ENCODE results near the gene LCN6. TPM values are rescaled to one million over a fixed set of nuclear protein-coding genes. Genes with fewer than 3 reads are reported as not detected.

Gene LCN6
- total and polyA plus RNA-seq, 3 donors from 2014 or later, result 7.8 to 19.1 (median 11.3) TPM

DNA sequence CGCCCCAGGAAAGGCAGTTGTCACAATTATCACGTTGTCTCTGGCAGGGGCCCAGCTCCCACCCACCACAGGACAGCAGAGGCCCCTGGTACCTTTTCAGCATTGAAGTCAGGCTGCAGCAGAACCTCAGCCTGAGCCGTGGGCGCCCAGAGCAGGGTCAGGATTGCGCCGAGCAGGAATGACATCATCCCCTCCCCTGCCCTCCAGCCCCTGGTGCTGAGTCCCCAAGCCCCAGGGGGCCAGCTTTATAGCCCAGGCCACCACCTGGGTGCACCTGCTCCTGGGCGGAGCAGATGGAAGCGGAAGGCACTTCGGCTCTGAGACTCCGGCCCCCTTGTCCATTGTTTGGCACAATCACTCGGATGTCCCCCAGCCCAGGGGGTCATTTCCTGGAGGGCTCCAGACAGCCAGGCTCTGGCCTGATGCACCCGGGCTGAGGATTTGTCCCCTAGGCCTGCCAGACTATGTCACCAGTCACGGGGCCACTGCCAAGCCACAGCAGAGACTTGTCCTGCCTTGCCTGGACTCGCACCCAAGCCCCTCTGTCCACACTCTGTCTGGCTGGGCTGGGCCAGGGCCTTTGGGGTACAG lies 16.1 kb upstream of the LCN6 start, which contains the start of gene LCN15:
LCN15 (minus strand) TSS at position 218 of the 591 bp plus-strand sequence; CDS start at position 188, 30 bp downstream.
- no peak for TF ChIP-seq CTCF (IDR thresholded peaks at IDR 0.05)
- TF ChIP-seq POLR2A (IDR thresholded peaks at IDR 0.05), result no peak
- Histone ChIP-seq H3K36me3 (ENCODE audit: low read depth, missing control alignments) (no peaks in the 10 kb centered on the region), H3K27ac (peak within 1 kb of the TSS in 1 of 2 donors; percentile 1), H3K27me3 (no peaks in the 10 kb centered on the region), H3K4me1 (peaks cover 2% of the 10 kb centered on the region), H3K9me3 (no peaks in the 10 kb centered on the region), H3K4me3 (peak within 1 kb of the TSS in 1 of 2 donors; percentile 31)
- DNase-seq, result no peak
- WGBS, 2 donors, result 87 to 91% methylated on average over 7 to 14 of the region's 14 CpGs
- intact Hi-C loops (cut with DNase I; ENCODE audit: low total_unique reads), result no loop called here

DNA sequence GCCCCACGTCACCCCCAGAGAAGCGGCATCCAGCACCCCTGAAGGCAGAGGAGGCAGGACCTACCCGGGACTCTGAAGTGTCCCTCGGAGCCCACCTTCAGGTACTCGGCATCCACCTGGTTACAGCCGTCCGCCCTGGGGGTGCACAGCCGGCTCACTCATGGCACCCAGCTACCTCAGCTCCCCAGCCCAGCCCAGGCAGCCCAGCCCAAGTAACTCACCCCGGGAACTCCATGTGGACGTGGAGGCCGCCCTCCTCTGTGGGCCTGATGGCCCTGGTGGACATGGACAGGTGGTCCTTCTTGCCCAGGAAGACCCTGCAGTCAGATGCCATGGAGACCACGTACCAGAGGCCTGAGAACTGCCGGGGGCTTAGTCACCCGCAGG lies 15.3 kb upstream of the LCN6 start:
- H3K27me3 ChIP-seq, result no peaks in the 10 kb centered on the region
- WGBS, 2 donors, result 88% methylated on average over 14 of the region's 14 CpGs; no CpG with 5 or more reads in 1 of the 2 donors
- no peak overlapping the region for H3K27ac ChIP-seq
- peak overlapping the region in 1 of 2 donors; percentile 31 for H3K4me3 ChIP-seq
- no peak for DNase-seq
- TF ChIP-seq POLR2A (IDR thresholded peaks at IDR 0.05), result no peak
- no peak for TF ChIP-seq CTCF (IDR thresholded peaks at IDR 0.05)
- H3K36me3 ChIP-seq (ENCODE audit: low read depth, missing control alignments), result no peaks in the 10 kb centered on the region
- H3K4me1 ChIP-seq, result peaks cover 2% of the 10 kb centered on the region
- H3K9me3 ChIP-seq, result no peaks in the 10 kb centered on the region
- intact Hi-C loops (cut with DNase I; ENCODE audit: low total_unique reads), result no loop called here

DNA sequence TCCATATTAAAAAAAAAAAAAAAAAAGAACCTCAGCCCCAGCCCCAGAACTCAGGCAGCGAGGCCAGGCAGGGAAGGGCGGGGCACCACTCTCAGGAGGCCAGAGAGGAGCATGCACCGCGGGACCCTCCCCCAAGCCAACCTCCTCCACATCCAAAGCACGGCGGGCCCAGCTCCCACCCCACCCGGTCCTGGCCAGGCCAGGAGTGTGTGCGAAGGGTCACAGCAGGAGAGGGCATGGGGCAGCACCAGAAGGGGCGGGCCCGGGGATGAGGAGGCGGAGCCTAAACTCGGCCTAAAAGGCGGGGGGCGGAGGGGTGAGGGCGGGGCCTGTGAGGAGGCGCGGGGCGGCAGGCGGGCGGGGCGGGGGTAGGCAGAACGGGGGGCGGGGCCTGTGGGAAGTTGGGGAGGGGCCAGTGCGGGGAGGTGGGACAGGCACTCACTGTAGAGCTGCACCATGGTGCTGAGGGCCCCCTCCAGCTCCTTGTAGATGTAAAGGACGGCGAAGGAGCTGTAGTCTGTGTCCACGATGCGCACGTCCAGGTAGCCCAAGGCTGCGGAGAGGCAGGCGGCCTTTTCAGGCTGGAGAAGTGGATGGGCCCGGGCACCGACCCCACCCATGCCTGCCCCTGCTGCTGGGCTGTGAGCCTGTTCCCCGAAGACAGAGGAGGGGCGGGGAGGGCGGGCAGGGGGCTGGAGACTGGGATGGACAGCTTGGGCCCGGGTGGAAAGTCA lies 14.8 kb upstream of the LCN6 start:
- Histone ChIP-seq H3K27me3 (no peaks in the 10 kb centered on the region), H3K36me3 (ENCODE audit: low read depth, missing control alignments) (no peaks in the 10 kb centered on the region), H3K9me3 (no peaks in the 10 kb centered on the region), H3K4me1 (peaks cover 2% of the 10 kb centered on the region), H3K4me3 (peak overlapping the region in 1 of 2 donors; percentile 31), H3K27ac (no peak overlapping the region)
- TF ChIP-seq CTCF (IDR thresholded peaks at IDR 0.05) (no peak), POLR2A (IDR thresholded peaks at IDR 0.05) (no peak)
- whole genome bisulfite sequencing, 2 donors, result 6 to 35% methylated on average over 19 to 33 of the region's 37 CpGs
- DNase-seq, result peak; percentile 72
- intact Hi-C loops (cut with DNase I; ENCODE audit: low total_unique reads), result no loop called here

DNA sequence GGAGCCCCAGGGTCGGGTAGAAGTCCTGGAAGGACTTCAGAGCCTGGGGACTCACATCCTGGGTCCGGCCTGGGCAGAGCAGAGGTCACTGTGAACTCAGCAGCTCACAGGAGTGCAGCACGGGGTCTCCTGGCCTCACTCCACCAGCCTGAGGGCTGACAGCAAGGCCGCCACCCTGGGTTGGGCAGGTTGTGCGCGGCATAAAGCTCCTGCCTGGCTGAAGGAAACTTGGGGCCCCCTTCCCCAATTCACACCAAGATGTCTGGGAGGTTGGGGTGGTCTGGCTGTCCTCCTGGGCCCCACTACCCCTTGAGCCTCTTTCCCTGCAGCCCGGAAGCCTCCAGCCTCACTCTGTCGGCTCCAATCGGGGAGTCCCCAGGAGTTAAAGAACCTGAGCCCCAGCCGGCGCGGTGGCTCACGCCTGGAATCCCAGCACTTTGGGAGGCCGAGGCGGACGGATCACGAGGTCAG lies 13.9 kb upstream of the LCN6 start:
- H3K4me3 ChIP-seq, result no peak overlapping the region
- no peaks in the 10 kb centered on the region for H3K36me3 ChIP-seq (ENCODE audit: low read depth, missing control alignments)
- H3K4me1 ChIP-seq, result peaks cover 2% of the 10 kb centered on the region
- no peaks in the 10 kb centered on the region for H3K9me3 ChIP-seq
- intact Hi-C loops (cut with DNase I; ENCODE audit: low total_unique reads), result no loop called here
- TF ChIP-seq POLR2A (IDR thresholded peaks at IDR 0.05), result no peak
- no peak for TF ChIP-seq CTCF (IDR thresholded peaks at IDR 0.05)
- 62 to 71% methylated on average over 14 to 15 of the region's 17 CpGs for WGBS, 2 donors
- H3K27ac ChIP-seq, result no peak overlapping the region
- H3K27me3 ChIP-seq, result no peaks in the 10 kb centered on the region
- DNase-seq, result no peak

Data from testis (tissue), 3 donors.